Astrocyte of the cerebellum (primary cell): ENCODE measurements around the gene GORASP1.

Experiments used
- DNase-seq: peaks from one replicate; pipeline ENCODE4 v3.0.0-alpha.2; 2011; ENCODE audit warnings: low read depth
- H3K4me3 ChIP-seq: 2 replicates; pipeline ENCODE4 v1.5.1; 2011; ENCODE audit warnings: mild to moderate bottlenecking, low read depth, low read length, moderate library complexity
- in situ Hi-C: cut with HindIII; loops from 2 replicates; pipeline ENCODE4 v1.10.0; 2017; ENCODE audit warnings: low sequenced_read_pairs
- TF ChIP-seq, protein P1 (sequence below): IDR thresholded peaks from 2 replicates; pipeline ENCODE4 v1.5.1; 2012; ENCODE audit warnings: low read length, low read depth, moderate library complexity, mild to moderate bottlenecking; ENCODE audit errors: missing control alignments

GORASP1 gene

DNA sequence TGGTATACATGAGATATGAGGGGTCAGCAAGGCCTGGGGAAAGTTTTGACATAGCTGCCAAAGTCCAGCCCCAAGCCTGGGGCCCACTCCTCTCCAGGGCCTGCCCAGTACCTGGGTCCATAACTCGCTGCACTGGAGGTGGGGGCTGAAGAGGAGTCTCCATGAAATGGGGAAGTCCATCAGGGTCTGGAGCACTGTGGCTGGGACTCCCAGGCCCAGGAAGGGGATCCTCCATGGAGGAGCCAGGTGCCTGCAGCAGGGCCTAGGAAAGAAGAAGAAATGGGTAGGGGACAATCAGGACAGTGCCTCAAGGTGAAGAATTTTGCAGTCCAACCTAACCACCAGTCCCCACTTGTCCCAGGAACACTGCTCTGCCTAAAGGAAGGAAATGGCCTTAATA is 8.2 kb downstream of the GORASP1 start:
- DNase-seq: no peak
- in situ Hi-C loops: no loop called here
- TF ChIP-seq, protein P1, sequence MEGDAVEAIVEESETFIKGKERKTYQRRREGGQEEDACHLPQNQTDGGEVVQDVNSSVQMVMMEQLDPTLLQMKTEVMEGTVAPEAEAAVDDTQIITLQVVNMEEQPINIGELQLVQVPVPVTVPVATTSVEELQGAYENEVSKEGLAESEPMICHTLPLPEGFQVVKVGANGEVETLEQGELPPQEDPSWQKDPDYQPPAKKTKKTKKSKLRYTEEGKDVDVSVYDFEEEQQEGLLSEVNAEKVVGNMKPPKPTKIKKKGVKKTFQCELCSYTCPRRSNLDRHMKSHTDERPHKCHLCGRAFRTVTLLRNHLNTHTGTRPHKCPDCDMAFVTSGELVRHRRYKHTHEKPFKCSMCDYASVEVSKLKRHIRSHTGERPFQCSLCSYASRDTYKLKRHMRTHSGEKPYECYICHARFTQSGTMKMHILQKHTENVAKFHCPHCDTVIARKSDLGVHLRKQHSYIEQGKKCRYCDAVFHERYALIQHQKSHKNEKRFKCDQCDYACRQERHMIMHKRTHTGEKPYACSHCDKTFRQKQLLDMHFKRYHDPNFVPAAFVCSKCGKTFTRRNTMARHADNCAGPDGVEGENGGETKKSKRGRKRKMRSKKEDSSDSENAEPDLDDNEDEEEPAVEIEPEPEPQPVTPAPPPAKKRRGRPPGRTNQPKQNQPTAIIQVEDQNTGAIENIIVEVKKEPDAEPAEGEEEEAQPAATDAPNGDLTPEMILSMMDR: no peak
- no peak overlapping the region for H3K4me3 ChIP-seq

DNA sequence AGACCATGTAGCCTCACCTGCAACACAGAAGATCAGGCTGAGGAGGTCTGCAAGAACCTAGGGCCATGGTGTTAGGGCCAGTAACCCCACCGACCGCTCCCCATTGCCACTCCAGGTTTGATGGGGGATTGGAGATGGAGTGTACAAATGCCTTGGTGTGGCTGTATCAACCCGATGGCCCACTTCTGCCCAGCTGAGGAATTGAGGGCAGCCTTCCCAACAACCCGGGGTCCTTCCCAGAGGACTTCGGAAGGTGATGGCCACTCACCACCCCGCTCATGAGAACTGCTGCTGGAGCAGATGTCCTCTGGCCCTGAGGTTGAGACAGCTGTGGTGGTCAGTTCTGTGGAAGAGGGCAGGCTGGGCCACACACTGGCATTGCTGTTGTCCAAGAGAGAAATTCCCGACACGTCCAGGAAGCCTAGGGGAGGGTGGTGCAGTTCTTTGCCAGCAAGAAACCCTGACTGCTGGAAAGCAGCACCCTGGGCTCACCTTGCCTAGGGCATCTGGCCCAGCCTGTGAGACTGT is 8.9 kb downstream of the GORASP1 start:
- H3K4me3 ChIP-seq: no peak overlapping the region
- TF ChIP-seq, protein P1: no peak
- in situ Hi-C loops: no loop called here
- DNase-seq: no peak

- in situ Hi-C loops: no loop called here
- TF ChIP-seq, protein P1: no peak
- no peak overlapping the region for H3K4me3 ChIP-seq
- no peak for DNase-seq
These were observed 9.5 kb downstream of the GORASP1 start for GRCh38 chr3:39097716-39098472.

- in situ Hi-C loops: no loop called here
These were observed 10.7 kb downstream of the GORASP1 start for GRCh38 chr3:39096775-39097174.

DNA sequence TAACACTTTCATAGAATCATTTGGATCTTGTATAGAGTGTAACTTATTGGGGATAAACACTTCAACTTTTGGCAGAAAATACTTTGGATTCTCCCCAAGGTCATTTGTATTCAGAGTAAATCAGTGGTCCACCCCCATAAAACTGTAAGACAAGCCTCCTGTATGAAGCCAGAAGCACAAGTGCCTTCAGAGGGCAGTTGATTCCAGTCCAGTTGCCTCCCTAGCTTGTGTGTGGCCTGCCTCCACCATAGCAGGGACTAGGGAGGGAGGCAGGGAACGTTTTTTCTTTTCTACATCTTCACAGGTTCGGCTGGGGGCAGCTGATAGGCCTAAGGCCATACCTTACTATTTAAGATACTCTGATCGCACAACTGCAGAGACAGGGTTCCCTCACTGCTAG is 11.6 kb downstream of the GORASP1 start:
- H3K4me3 ChIP-seq: no peak overlapping the region
- DNase-seq: no peak
- in situ Hi-C loops: no loop called here
- TF ChIP-seq, protein P1: no peak

More at GRCh38 chr3:39096775-39097174, 10.7 kb downstream of the GORASP1 start:
- no peak overlapping the region for H3K4me3 ChIP-seq
- TF ChIP-seq, protein P1: no peak
- DNase-seq: no peak

GRCh38 chr3:39094851-39095677 is 12.4 kb downstream of the GORASP1 start:
- H3K4me3 ChIP-seq: no peak overlapping the region
- in situ Hi-C loops: no loop called here
- TF ChIP-seq, protein P1: no peak
- no peak for DNase-seq
